H1 (cell line): Measurements from ENCODE around the gene ANKS1B. TPM values are rescaled to one million over a fixed set of nuclear protein-coding genes. Genes with fewer than 3 reads are reported as not detected.

Experiments used
- CTCF ChIA-PET: fragments of 300-600 bp; sonication (Branson Sonifier 250); formaldehyde crosslinking; loops from one replicate; lab custom pipeline; 2021; ENCODE audit not compliant: partially characterized antibody; lab: Charles Lee
- POLR2A ChIA-PET: fragments of 300-600 bp; sonication (Branson Sonifier 250); formaldehyde crosslinking; loops from one replicate; lab custom pipeline; 2021; ENCODE audit warnings: inconsistent platforms; ENCODE audit not compliant: partially characterized antibody; lab: Charles Lee
- DNase-seq, 2 experiments: peaks; one replicate each; pipeline versions ENCODE4 v3.0.0 to v3.0.0-alpha.2; 2010 to 2022; ENCODE audit warnings: low spot score in 2 of 2, low read depth in 1 of 2, mixed read lengths in 1 of 2
- FAIRE-seq: peaks from 2 replicates; lab custom pipeline; 2011; peaks lifted over from hg19 to GRCh38; lab: Jason Lieb, UNC
- H2AFZ ChIP-seq: 2 replicates; pipeline ENCODE4 v1.8.1; 2012; ENCODE audit warnings: low read length, inconsistent platforms
- H2AK5ac ChIP-seq: 2 replicates; pipeline ENCODE4 v1.6.1; 2013; ENCODE audit warnings: low read depth, low read length
- H2BK120ac ChIP-seq: replicated peaks from 2 replicates; pipeline ENCODE3; 2013; ENCODE audit warnings: low read depth, low read length, inconsistent platforms
- H2BK12ac ChIP-seq: 2 replicates; pipeline ENCODE4 v1.6.1; 2013; ENCODE audit warnings: low read depth, low read length
- H2BK15ac ChIP-seq: 2 replicates; pipeline ENCODE4 v1.6.1; 2013; ENCODE audit warnings: low read length
- H2BK20ac ChIP-seq: 2 replicates; pipeline ENCODE4 v1.6.1; 2013; ENCODE audit warnings: low read length
- H2BK5ac ChIP-seq: 2 replicates; pipeline ENCODE4 v1.6.1; 2013; ENCODE audit warnings: low read depth, low read length
- H3K14ac ChIP-seq: 2 replicates; pipeline ENCODE4 v1.6.1; 2013; ENCODE audit warnings: inconsistent platforms; ENCODE audit not compliant: insufficient read length
- H3K18ac ChIP-seq: 2 replicates; pipeline ENCODE4 v1.6.1; 2013; ENCODE audit warnings: low read length; ENCODE audit errors: extremely low read depth
- H3K23ac ChIP-seq: 2 replicates; pipeline ENCODE4 v1.6.1; 2013; ENCODE audit warnings: inconsistent platforms; ENCODE audit not compliant: insufficient read length
- H3K23me2 ChIP-seq: 2 replicates; pipeline ENCODE4 v1.6.1; 2013; ENCODE audit warnings: low read depth, low read length
- H3K27ac ChIP-seq: 2 replicates; pipeline ENCODE4 v1.6.1; 2011; ENCODE audit warnings: low read depth, low read length, inconsistent platforms
- H3K27me3 ChIP-seq, 4 experiments: replicated peaks in 1 of 4; 1 replicate in 1 of 4; 2 replicates in 3 of 4; pipeline versions ENCODE4 v1.6.1 to v1.8.1; 2011 to 2013; ENCODE audit warnings: low read length in 3 of 4, mild to moderate bottlenecking in 3 of 4, inconsistent platforms in 2 of 4, mixed read lengths in 2 of 4, moderate library complexity in 1 of 4; ENCODE audit not compliant: control insufficient read depth in 3 of 4, insufficient read depth in 3 of 4; ENCODE audit errors: extremely low read depth in 1 of 4
- H3K36me3 ChIP-seq, 4 experiments: 2 replicates each; pipeline versions ENCODE4 v1.6.1 to v1.8.1; 2011 to 2013; ENCODE audit warnings: mild to moderate bottlenecking in 4 of 4, low read length in 3 of 4, moderate library complexity in 2 of 4, control low read depth in 1 of 4, inconsistent platforms in 1 of 4; ENCODE audit not compliant: insufficient read depth in 4 of 4, control insufficient read depth in 2 of 4
- H3K4ac ChIP-seq: replicated peaks from 2 replicates; pipeline ENCODE3; 2013; ENCODE audit warnings: low read length, low read depth, mixed read lengths, inconsistent platforms; ENCODE audit not compliant: insufficient read length
- H3K4me1 ChIP-seq, 4 experiments: replicated peaks in 1 of 4; 1 replicate in 1 of 4; 2 replicates in 3 of 4; pipeline versions ENCODE4 v1.6.1 to v1.8.1; 2011 to 2013; ENCODE audit warnings: low read length in 3 of 4, inconsistent platforms in 2 of 4, mixed read lengths in 1 of 4; ENCODE audit not compliant: insufficient read depth in 4 of 4, control insufficient read depth in 3 of 4
- H3K4me2 ChIP-seq, 2 experiments: 2 replicates each; pipeline versions ENCODE4 v1.6.1 to v1.8.1; 2011 to 2013; ENCODE audit warnings: low read depth in 2 of 2, low read length in 2 of 2, control low read depth in 1 of 2, inconsistent platforms in 1 of 2, mild to moderate bottlenecking in 1 of 2; ENCODE audit not compliant: insufficient read depth in 1 of 2
- H3K4me3 ChIP-seq, 4 experiments: fragments of 200-600, 300-600 bp in 1 of 4; sonication (generic), shearing (Covaris generic), sonication (Bioruptor Twin) in 1 of 4; 2 replicates each; pipeline versions ENCODE4 v1.5.1 to v1.8.1; 2011 to 2016; ENCODE audit warnings: low read length in 4 of 4, low read depth in 3 of 4, control low read depth in 2 of 4, inconsistent platforms in 2 of 4, mild to moderate bottlenecking in 2 of 4, mixed read lengths in 1 of 4, moderate library complexity in 1 of 4; ENCODE audit not compliant: insufficient read depth in 2 of 4; ENCODE audit errors: extremely low read depth in 1 of 4
- H3K56ac ChIP-seq: replicated peaks from 2 replicates; pipeline ENCODE3; 2013; ENCODE audit warnings: low read depth, mild to moderate bottlenecking, mixed read lengths, low read length, inconsistent platforms; ENCODE audit not compliant: insufficient read length
- H3K79me1 ChIP-seq: 2 replicates; pipeline ENCODE4 v1.6.1; 2013; ENCODE audit warnings: low read depth, low read length, control low read depth
- H3K79me2 ChIP-seq, 2 experiments: 2 replicates each; pipeline versions ENCODE4 v1.6.1 to v1.8.1; 2012 to 2013; ENCODE audit warnings: low read length in 2 of 2, mild to moderate bottlenecking in 2 of 2, inconsistent platforms in 1 of 2; ENCODE audit not compliant: insufficient read depth in 2 of 2, control insufficient read depth in 1 of 2
- H3K9ac ChIP-seq, 4 experiments: replicated peaks in 1 of 4; 1 replicate in 1 of 4; 2 replicates in 3 of 4; pipeline versions ENCODE4 v1.6.1 to v1.8.1; 2011 to 2013; ENCODE audit warnings: low read depth in 3 of 4, low read length in 3 of 4, control low read depth in 2 of 4, mild to moderate bottlenecking in 2 of 4, moderate library complexity in 2 of 4, inconsistent platforms in 1 of 4; ENCODE audit errors: extremely low read depth in 1 of 4
- H3K9me3 ChIP-seq, 2 experiments: 2 replicates each; pipeline versions ENCODE4 v1.6.1 to v1.8.1; 2012 to 2013; ENCODE audit warnings: mild to moderate bottlenecking in 2 of 2, moderate library complexity in 2 of 2, control low read depth in 1 of 2, inconsistent platforms in 1 of 2, low read depth in 1 of 2, low read length in 1 of 2, mixed read lengths in 1 of 2; ENCODE audit not compliant: insufficient read depth in 2 of 2
- H4K20me1 ChIP-seq, 2 experiments: replicated peaks in 1 of 2; 2 replicates each; pipeline versions ENCODE3 to v1.8.1; 2011 to 2013; ENCODE audit warnings: inconsistent platforms in 2 of 2, low read length in 2 of 2, mild to moderate bottlenecking in 1 of 2; ENCODE audit not compliant: insufficient read depth in 2 of 2, control insufficient read depth in 1 of 2
- H4K5ac ChIP-seq: 2 replicates; pipeline ENCODE4 v1.6.1; 2013; ENCODE audit warnings: low read length, low read depth, mixed read lengths, inconsistent platforms; ENCODE audit not compliant: insufficient read length
- H4K8ac ChIP-seq: 2 replicates; pipeline ENCODE4 v1.8.0; 2013; ENCODE audit warnings: mild to moderate bottlenecking, moderate library complexity, low read length, inconsistent platforms; ENCODE audit not compliant: insufficient read depth; ENCODE audit errors: extremely low read depth
- H4K91ac ChIP-seq: replicated peaks from 2 replicates; pipeline ENCODE3; 2013; ENCODE audit warnings: low read length, mixed read lengths, inconsistent platforms; ENCODE audit not compliant: insufficient read length
- ATF3 ChIP-seq: IDR thresholded peaks from 2 replicates; pipeline ENCODE4 v1.6.1; 2011; ENCODE audit warnings: low read depth, mild to moderate bottlenecking, low read length; ENCODE audit not compliant: insufficient read depth
- CBX5 ChIP-seq: fragments of 300-800, 300-1000 bp; sonication (generic); IDR thresholded peaks from 2 replicates; pipeline ENCODE4 v1.7.1; 2016; ENCODE audit warnings: antibody characterized with exemption, low read length, low read depth
- CHD2 ChIP-seq: IDR thresholded peaks from 2 replicates; pipeline ENCODE4 v1.6.1; 2012; ENCODE audit warnings: low read length, improper control_type of control experiment
- CTBP2 ChIP-seq: IDR thresholded peaks from 2 replicates; pipeline ENCODE4 v1.7.0; 2011; ENCODE audit warnings: borderline replicate concordance, mild to moderate bottlenecking, moderate library complexity, mixed read lengths, low read length; ENCODE audit not compliant: insufficient read depth, insufficient read length
- MAFK ChIP-seq: IDR thresholded peaks from 2 replicates; pipeline ENCODE4 v1.6.1; 2012; ENCODE audit warnings: low read depth, mild to moderate bottlenecking, improper control_type of control experiment, low read length
- POLR2AphosphoS5 ChIP-seq: IDR thresholded peaks from 2 replicates; pipeline ENCODE4 v1.6.1; 2011; ENCODE audit warnings: low read depth, low read length
- RXRA ChIP-seq: IDR thresholded peaks from 2 replicates; pipeline ENCODE4 v1.6.1; 2011; ENCODE audit warnings: low read depth, mild to moderate bottlenecking, low read length, moderate library complexity; ENCODE audit not compliant: insufficient read depth
- SP4 ChIP-seq: IDR thresholded peaks from 2 replicates; pipeline ENCODE4 v1.6.1; 2012; ENCODE audit warnings: low read length, inconsistent platforms
- WGBS, 2 experiments: shearing (Covaris generic) in 1 of 2; methylation state at CpG; one replicate each; pipeline versions ENCODE4 v1.1.6 to v1.1.7; 2013 to 2015; ENCODE audit warnings: low lambda C conversion rate in 2 of 2, mixed read lengths in 2 of 2, inconsistent platforms in 1 of 2, low coverage in 1 of 2, missing lambda C conversion rate in 1 of 2; ENCODE audit not compliant: insufficient replicate concordance in 2 of 2, insufficient coverage in 1 of 2, insufficient read length in 1 of 2; ENCODE audit errors: extremely low coverage in 1 of 2, missing lambda C conversion rate in 1 of 2; 5-methylcytosine and 5-hydroxymethylcytosine counted together
- polyA plus RNA-seq, 7 experiments: library from polyadenylated mRNA; depleted of rRNA in 3 of 7; stranded (reverse) in 5 of 7; unstranded in 2 of 7; fragments of >200 nt in 5 of 7; fragments of 200-250 nt in 2 of 7; gene quantifications; 1 replicate in 5 of 7; 2 replicates in 1 of 7; 4 replicates in 1 of 7; pipeline versions ENCODE4 v1.2.1 to v1.2.3, GENCODE V29; 2011 to 2013; ENCODE audit warnings: missing spikeins in 2 of 7, mixed read lengths in 2 of 7
- total RNA-seq: library from RNA; stranded (reverse); fragmentation: NEBNext Ultra II Directional; extraction: Animal tissue kit (Norgen Biotek cat#: 25700); gene quantifications from 2 replicates; pipeline ENCODE4 v1.2.1, GENCODE V29; 2021

Gene ANKS1B
- total and polyA plus RNA-seq, 2 of the 8 experiments (the other 6 are each of a cell fraction or from before 2014, with no cell fraction given): 2.7 to 6.1 TPM

GRCh38 chr12:99521664-99522063 lies 463.1 kb downstream of the ANKS1B start:
- Histone ChIP-seq H4K91ac (no peak overlapping the region), H2BK15ac (no peak overlapping the region), H2AFZ (no peak overlapping the region), H3K36me3 (no peaks in the 10 kb centered on the region), H3K79me1 (no peaks in the 10 kb centered on the region), H3K56ac (no peak overlapping the region), H4K5ac (no peak overlapping the region), H3K4me1 (no peaks in the 10 kb centered on the region), H2BK12ac (no peak overlapping the region), H3K9ac (no peak overlapping the region), H4K20me1 (no peaks in the 10 kb centered on the region), H3K23me2 (no peaks in the 10 kb centered on the region), H2BK5ac (no peak overlapping the region), H3K23ac (no peak overlapping the region), H3K4ac (no peak overlapping the region), H3K18ac (no peak overlapping the region), H2BK20ac (no peak overlapping the region), H3K27me3 (no peaks in the 10 kb centered on the region), H3K4me2 (no peak overlapping the region), H4K8ac (no peak overlapping the region; the same call in 1 of the 2 replicates), H3K14ac (no peak overlapping the region), H2BK120ac (no peak overlapping the region), H2AK5ac (no peak overlapping the region), H3K9me3 (no peaks in the 10 kb centered on the region; a peak in 1 of 4 replicates), H3K4me3 (no peak overlapping the region), H3K79me2 (no peaks in the 10 kb centered on the region), H3K27ac (no peak overlapping the region)
- ChIA-PET POLR2A (no interaction called here), CTCF (no interaction called here)
- DNase-seq (no peak), FAIRE-seq (no peak)
- no peak for TF ChIP-seq CHD2
- TF ChIP-seq SP4: no peak
- TF ChIP-seq CTBP2: no peak
- no peak for TF ChIP-seq MAFK
- TF ChIP-seq CBX5: no peak
- no peak for TF ChIP-seq POLR2AphosphoS5
- TF ChIP-seq ATF3: no peak
- TF ChIP-seq RXRA: no peak
- 84% methylated on average over 2 of the region's 3 CpGs; no CpG with 5 or more reads in 1 of the 2 experiments for WGBS, 2 experiments
